MCF 10A (cell line): ENCODE results near the gene FNDC7. TPM values are rescaled to one million over a fixed set of nuclear protein-coding genes. Genes with fewer than 3 reads are reported as not detected.
"Not testable (repeated sequence)": the region's sequence is repeated elsewhere in the genome, so short reads cannot be mapped to it uniquely, and the experiment has no call there.

Source experiments
- BruUV-seq: library from RNA; stranded (reverse); fragments of 400-500 nt; replicated peaks from 2 replicates; lab custom pipeline; 2021; lab: Mats Ljungman, UMichigan
- CTCF ChIA-PET: fragments of 300-600 bp; sonication (Branson Sonifier 250); formaldehyde crosslinking; extraction: SDS; loops from one replicate; lab custom pipeline; 2021; ENCODE audit warnings: antibody characterized with exemption, inconsistent platforms; lab: Yijun Ruan, JAX
- POLR2A ChIA-PET: fragments of 300-600, 350-650 bp; sonication (Branson Sonifier 250); formaldehyde crosslinking; extraction: SDS; loops from one replicate; lab custom pipeline; 2020; ENCODE audit warnings: antibody characterized with exemption, inconsistent platforms; lab: Yijun Ruan, JAX
- DNase-seq: peaks from one replicate; pipeline ENCODE4 v3.0.0-alpha.2; 2018; ENCODE audit not compliant: unreplicated experiment
- H3K27ac Mint-ChIP-seq: one replicate; pipeline ENCODE4 v1.8.0; 2022; ENCODE audit warnings: mild to moderate bottlenecking, low read depth, mixed read lengths; ENCODE audit not compliant: unreplicated experiment
- H3K27me3 Mint-ChIP-seq: one replicate; pipeline ENCODE4 v1.8.0; 2022; ENCODE audit warnings: mixed read lengths; ENCODE audit not compliant: insufficient read depth, unreplicated experiment
- H3K36me3 Mint-ChIP-seq: one replicate; pipeline ENCODE4 v1.8.0; 2022; ENCODE audit warnings: mild to moderate bottlenecking, moderate library complexity, mixed read lengths; ENCODE audit not compliant: insufficient read depth, unreplicated experiment
- H3K4me1 Mint-ChIP-seq: one replicate; pipeline ENCODE4 v1.8.0; 2022; ENCODE audit warnings: mixed read lengths; ENCODE audit not compliant: insufficient read depth, unreplicated experiment
- H3K4me3 Mint-ChIP-seq: one replicate; pipeline ENCODE4 v1.8.0; 2022; ENCODE audit warnings: mild to moderate bottlenecking, moderate library complexity, mixed read lengths; ENCODE audit not compliant: unreplicated experiment
- H3K9me3 Mint-ChIP-seq: one replicate; pipeline ENCODE4 v1.8.0; 2022; ENCODE audit warnings: mixed read lengths; ENCODE audit not compliant: unreplicated experiment
- CTCF ChIP-seq: fragments of 200-600 bp; IDR thresholded peaks from one replicate; pipeline ENCODE4 v1.8.0; 2022; ENCODE audit warnings: antibody characterized with exemption, mild to moderate bottlenecking; ENCODE audit not compliant: unreplicated experiment
- intact Hi-C: fragments of 100-400 bp; cut with micrococcal nuclease; formaldehyde crosslinking; loops from 2 replicates; pipeline ENCODE4 v1.14.1; 2022
- total RNA-seq: library from RNA; stranded (reverse); gene quantifications from 2 replicates; pipeline ENCODE4 v1.2.3, GENCODE V29; 2022

The FNDC7 gene
- total RNA-seq, 1 experiment from 2014 or later = not detected

- POLR2A ChIA-PET = no interaction called here
- H3K36me3 Mint-ChIP-seq = no peaks in the 10 kb centered on the region
- no peaks in the 10 kb centered on the region for H3K9me3 Mint-ChIP-seq
- no peak for TF ChIP-seq CTCF
- no peak for DNase-seq
- H3K4me1 Mint-ChIP-seq = no peaks in the 10 kb centered on the region
- no peaks in the 10 kb centered on the region for H3K27me3 Mint-ChIP-seq
- intact Hi-C loops = no loop called here
- BruUV-seq = no TSS peak
- no peak overlapping the region for H3K4me3 Mint-ChIP-seq
- CTCF ChIA-PET = interaction anchor here (1.0 kb wide), 1 partner anchor 21 kb away, joined by 4 read pairs; no protein-coding TSS in a partner anchor
- H3K27ac Mint-ChIP-seq = no peak overlapping the region
Measured at GRCh38 chr1:108665771-108666170, 46.9 kb upstream of the FNDC7 start.

- H3K36me3 Mint-ChIP-seq, H3K4me3 Mint-ChIP-seq, BruUV-seq, intact Hi-C loops, CTCF ChIA-PET, H3K9me3 Mint-ChIP-seq, H3K27ac Mint-ChIP-seq, DNase-seq, H3K4me1 Mint-ChIP-seq: not testable (repeated sequence)
- POLR2A ChIA-PET = interaction anchor here (0.7 kb wide), 1 partner anchor 24 kb away, joined by 4 read pairs; no protein-coding TSS in a partner anchor
- peaks cover 12% of the 10 kb centered on the region for H3K27me3 Mint-ChIP-seq
Measured at GRCh38 chr1:108667422-108667821, 45.3 kb upstream of the FNDC7 start.

GRCh38 chr1:108668777-108669176, 43.9 kb upstream of the FNDC7 start:
- Mint-ChIP-seq H3K36me3 (no peaks in the 10 kb centered on the region), H3K9me3 (no peaks in the 10 kb centered on the region), H3K27ac (no peak overlapping the region), H3K4me1 (no peaks in the 10 kb centered on the region), H3K27me3 (peaks cover 18% of the 10 kb centered on the region), H3K4me3 (no peak overlapping the region)
- ChIA-PET CTCF (interaction anchor here (0.5 kb wide), 1 partner anchor 180 kb away, joined by 4 read pairs; no protein-coding TSS in a partner anchor), POLR2A (no interaction called here)
- intact Hi-C loops = no loop called here
- no peak for DNase-seq
- no TSS peak for BruUV-seq
- no peak for TF ChIP-seq CTCF

GRCh38 chr1:108669679-108670078, 43.0 kb upstream of the FNDC7 start:
- BruUV-seq = no TSS peak
- Mint-ChIP-seq H3K36me3 (no peaks in the 10 kb centered on the region), H3K27ac (no peak overlapping the region), H3K4me3 (no peak overlapping the region), H3K27me3 (peaks cover 18% of the 10 kb centered on the region), H3K4me1 (no peaks in the 10 kb centered on the region), H3K9me3 (no peaks in the 10 kb centered on the region)
- DNase-seq = no peak
- CTCF ChIA-PET = no interaction called here
- no peak for TF ChIP-seq CTCF
- POLR2A ChIA-PET = no interaction called here
- intact Hi-C loops = no loop called here
